Endothelial cell of umbilical vein (primary cell): ENCODE measurements around the gene ACAA2. TPM values are rescaled to one million over a fixed set of nuclear protein-coding genes. Genes with fewer than 3 reads are reported as not detected.
A peak's percentile ranks its signal among the peaks of the same experiment; 100 is the strongest.

Source experiments
- BruUV-seq: library from RNA; stranded (reverse); fragments of 400-500 nt; replicated peaks from 2 replicates; lab custom pipeline; 2021; lab: Mats Ljungman, UMichigan
- CTCF ChIA-PET: fragments of 300-600, 350-600 bp; sonication (Branson Sonifier 250); formaldehyde crosslinking; loops from one replicate; lab custom pipeline; 2021; ENCODE audit warnings: antibody characterized with exemption, inconsistent platforms; lab: Charles Lee
- POLR2A ChIA-PET: fragments of 300-600, 350-600 bp; sonication (Branson Sonifier 250); formaldehyde crosslinking; loops from one replicate; lab custom pipeline; 2021; ENCODE audit warnings: antibody characterized with exemption, inconsistent platforms; lab: Charles Lee
- DNase-seq: peaks from one replicate; pipeline ENCODE4 v3.0.0-alpha.2; 2011; ENCODE audit warnings: low read depth, low spot score
- FAIRE-seq: peaks from 2 replicates; lab custom pipeline; 2011; peaks lifted over from hg19 to GRCh38; lab: Jason Lieb, UNC
- H2AFZ ChIP-seq: 2 replicates; pipeline ENCODE4 v1.6.0; 2012; ENCODE audit warnings: low read depth, low read length, control low read depth, inconsistent platforms
- H3K27ac ChIP-seq: 2 replicates; pipeline ENCODE4 v1.5.1; 2011; ENCODE audit warnings: low read depth, mild to moderate bottlenecking, control low read depth, low read length, moderate library complexity; ENCODE audit not compliant: insufficient read depth
- H3K27me3 ChIP-seq, 2 experiments: 2 replicates each; pipeline versions ENCODE4 v1.6.0 to v1.6.1; 2011; ENCODE audit warnings: low read length in 2 of 2, mixed read lengths in 1 of 2; ENCODE audit not compliant: control insufficient read depth in 2 of 2, insufficient read depth in 2 of 2
- H3K36me3 ChIP-seq, 2 experiments: 2 replicates in 1 of 2; 3 replicates in 1 of 2; pipeline ENCODE4 v1.5.1; 2011; ENCODE audit warnings: low read length in 2 of 2, mild to moderate bottlenecking in 1 of 2, moderate library complexity in 1 of 2; ENCODE audit not compliant: control insufficient read depth in 2 of 2, insufficient read depth in 2 of 2; ENCODE audit errors: extremely low read depth in 1 of 2
- H3K4me1 ChIP-seq: 3 replicates; pipeline ENCODE4 v1.5.1; 2011; ENCODE audit warnings: mild to moderate bottlenecking, low read length; ENCODE audit not compliant: control insufficient read depth, insufficient read depth; ENCODE audit errors: extremely low read depth
- H3K4me2 ChIP-seq: 2 replicates; pipeline ENCODE4 v1.6.1; 2011; ENCODE audit warnings: low read length, control low read depth, mixed read lengths; ENCODE audit not compliant: insufficient read depth
- H3K4me3 ChIP-seq, 3 experiments: fragments of 200-600 bp in 1 of 3; sonication (generic), shearing (Covaris generic) in 1 of 3; replicated peaks in 1 of 3; 2 replicates each; pipeline ENCODE4 v1.5.1; 2011 to 2016; ENCODE audit warnings: control low read depth in 3 of 3, low read length in 3 of 3, mild to moderate bottlenecking in 2 of 3, inconsistent platforms in 1 of 3, low read depth in 1 of 3, moderate library complexity in 1 of 3; ENCODE audit not compliant: insufficient read depth in 1 of 3
- H3K79me2 ChIP-seq: 2 replicates; pipeline ENCODE4 v1.6.0; 2012; ENCODE audit warnings: low read length, inconsistent platforms; ENCODE audit not compliant: control insufficient read depth, insufficient read depth
- H3K9ac ChIP-seq: replicated peaks from 2 replicates; pipeline ENCODE3; 2011; ENCODE audit warnings: low read length, control low read depth; ENCODE audit not compliant: insufficient read depth; ENCODE audit errors: extremely low read depth
- H3K9me1 ChIP-seq: replicated peaks from 3 replicates; pipeline ENCODE4 v1.6.0; 2011; ENCODE audit warnings: mild to moderate bottlenecking, low read length; ENCODE audit not compliant: control insufficient read depth, insufficient read depth; ENCODE audit errors: extremely low read depth
- H3K9me3 ChIP-seq: replicated peaks from 2 replicates; pipeline ENCODE4 v1.5.1; 2012; ENCODE audit warnings: low read length, inconsistent platforms; ENCODE audit not compliant: control insufficient read depth, insufficient read depth
- H4K20me1 ChIP-seq: replicated peaks from 2 replicates; pipeline ENCODE3; 2011; ENCODE audit warnings: mild to moderate bottlenecking, low read length; ENCODE audit not compliant: control insufficient read depth, insufficient read depth; ENCODE audit errors: extremely low read depth
- CTCF ChIP-seq, 2 donors: IDR thresholded peaks; 1 replicate in 1 of 2; 2 replicates in 1 of 2; pipeline ENCODE4 v1.5.1; 2011; ENCODE audit warnings: low read length in 2 of 2, mild to moderate bottlenecking in 2 of 2, moderate library complexity in 2 of 2, control low read depth in 1 of 2, inconsistent platforms in 1 of 2, low read depth in 1 of 2; ENCODE audit not compliant: insufficient read depth in 1 of 2; ENCODE audit errors: extremely low read depth in 1 of 2
- EZH2 ChIP-seq: IDR thresholded peaks from 2 replicates; pipeline ENCODE4 v1.6.1; 2012; ENCODE audit warnings: borderline replicate concordance, low read depth, mild to moderate bottlenecking, moderate library complexity, low read length, inconsistent platforms; ENCODE audit not compliant: severe bottlenecking
- FOS ChIP-seq: IDR thresholded peaks from 2 replicates; pipeline ENCODE4 v1.6.1; 2011; ENCODE audit warnings: mild to moderate bottlenecking, low read length, moderate library complexity, borderline replicate concordance; ENCODE audit not compliant: insufficient read depth
- GATA2 ChIP-seq: IDR thresholded peaks from 2 replicates; pipeline ENCODE4 v1.7.0; 2011; ENCODE audit warnings: low read depth, mild to moderate bottlenecking, moderate library complexity, mixed read lengths, low read length; ENCODE audit not compliant: insufficient read length, insufficient read depth
- JUN ChIP-seq: IDR thresholded peaks from 2 replicates; pipeline ENCODE4 v1.6.1; 2011; ENCODE audit warnings: borderline replicate concordance, low read depth; ENCODE audit not compliant: insufficient read length, insufficient read depth
- MYC ChIP-seq: IDR thresholded peaks from one replicate; pipeline ENCODE4 v1.6.1; 2011; ENCODE audit warnings: mild to moderate bottlenecking, low read depth, low read length
- POLR2A ChIP-seq: IDR thresholded peaks from 2 replicates; pipeline ENCODE4 v1.6.1; 2012; ENCODE audit warnings: low read depth, mild to moderate bottlenecking, control low read depth, low read length
- POLR2AphosphoS5 ChIP-seq: IDR thresholded peaks from 2 replicates; pipeline ENCODE4 v1.6.1; 2012; ENCODE audit warnings: low read depth, mild to moderate bottlenecking, control low read depth, low read length, moderate library complexity; ENCODE audit not compliant: insufficient read depth
- dilution Hi-C: fragments of 300-500 bp; cut with MboI; formaldehyde crosslinking; loops from one replicate; pipeline ENCODE4 v1.15.0; 2019; ENCODE audit warnings: low sequenced_read_pairs; ENCODE audit not compliant: extremely low pct_ligation_motif_present
- intact Hi-C: fragments of 100-400 bp; cut with micrococcal nuclease; formaldehyde crosslinking; loops from one replicate; pipeline ENCODE4 v1.10.0; 2022
- polyA plus RNA-seq, 4 experiments: library from polyadenylated mRNA; depleted of rRNA in 3 of 4; stranded (reverse) in 3 of 4; unstranded in 1 of 4; fragments of >200 nt; gene quantifications; 2 replicates each; pipeline versions ENCODE4 v1.2.1 to v1.2.3, GENCODE V29; 2011 to 2012; ENCODE audit warnings: missing spikeins in 1 of 4
- total RNA-seq: library from RNA; stranded (reverse); gene quantifications from 2 replicates; pipeline ENCODE4 v1.2.3, GENCODE V29; 2021
- TF ChIP-seq, protein P1 (sequence below): IDR thresholded peaks from 2 replicates; pipeline ENCODE4 v1.6.1; 2011; ENCODE audit not compliant: insufficient read depth, insufficient read length

ACAA2 gene
- total and polyA plus RNA-seq, 2 donors (not counting 3 experiments of a cell fraction or from before 2014, with no cell fraction given): 18.6 to 44.9 TPM

GRCh38 chr18:49795612-49796552 lies 17.5 kb downstream of the ACAA2 start:
- DNase-seq (peak; percentile 14), FAIRE-seq (no peak)
- Histone ChIP-seq H2AFZ (no peak overlapping the region), H3K9me1 (no peaks in the 10 kb centered on the region), H3K79me2 (no peaks in the 10 kb centered on the region), H3K9me3 (no peaks in the 10 kb centered on the region), H3K27me3 (no peaks in the 10 kb centered on the region), H3K4me1 (peaks cover 4% of the 10 kb centered on the region), H3K36me3 (peaks cover 0 to 5% of the 10 kb centered on the region in 2 experiments), H3K9ac (no peak overlapping the region), H4K20me1 (no peaks in the 10 kb centered on the region), H3K4me2 (no peak overlapping the region), H3K27ac (no peak overlapping the region), H3K4me3 (no peak overlapping the region)
- dilution Hi-C loops: no loop called here
- CTCF ChIA-PET: interaction anchor here (0.9 kb wide), 1 partner anchor 285 kb away, joined by 3 read pairs; no protein-coding TSS in a partner anchor
- POLR2A ChIA-PET: interaction anchor here (0.5 kb wide), 1 partner anchor 311 kb away, joined by 3 read pairs; no protein-coding TSS in a partner anchor
- TF ChIP-seq JUN: no peak
- peak; percentile 30 for TF ChIP-seq FOS
- BruUV-seq: no TSS peak
- intact Hi-C loops: no loop called here

DNA sequence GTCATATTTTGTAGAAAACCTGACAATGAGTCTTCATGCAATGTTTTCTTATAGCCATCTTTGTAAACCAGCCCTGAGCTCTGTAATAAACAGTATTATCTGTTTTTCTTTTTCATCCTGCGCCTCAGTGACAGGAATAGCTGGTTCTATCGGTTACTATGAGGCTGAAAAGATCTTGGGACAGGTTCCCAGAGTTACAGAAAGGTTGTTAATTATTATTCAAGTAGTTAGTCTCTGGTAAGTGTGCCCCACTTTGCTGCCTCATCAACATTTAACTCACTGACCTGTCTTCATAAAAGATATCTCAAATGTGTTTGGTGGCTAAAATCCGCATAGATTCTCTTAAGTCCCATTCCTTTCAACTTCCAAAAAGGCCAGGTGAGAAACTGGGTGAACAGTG lies 18.6 kb downstream of the ACAA2 start:
- Histone ChIP-seq H3K27me3 (no peaks in the 10 kb centered on the region), H3K4me2 (no peak overlapping the region), H2AFZ (no peak overlapping the region), H3K36me3 (peaks cover 0 to 5% of the 10 kb centered on the region in 2 experiments), H3K27ac (no peak overlapping the region), H3K4me3 (no peak overlapping the region), H4K20me1 (no peaks in the 10 kb centered on the region), H3K9me3 (no peaks in the 10 kb centered on the region), H3K4me1 (peaks cover 4% of the 10 kb centered on the region), H3K79me2 (no peaks in the 10 kb centered on the region), H3K9ac (no peak overlapping the region), H3K9me1 (no peaks in the 10 kb centered on the region)
- intact Hi-C loops: no loop called here
- ChIA-PET POLR2A (no interaction called here), CTCF (interaction anchor here (1.1 to 2.6 kb wide), 3 partner anchors 10 to 284 kb away, joined by 3 to 7 read pairs (median 6); no protein-coding TSS in a partner anchor)
- no TSS peak for BruUV-seq
- no peak for DNase-seq
- TF ChIP-seq CTCF (IDR thresholded peaks at IDR 0.05; ENCODE audit: extremely low read depth in 1 of 2, insufficient read depth in 1 of 2, low read depth in 1 of 2, low read length in 2 of 2): no peak
- TF ChIP-seq JUN: no peak
- no peak for TF ChIP-seq GATA2
- no peak for TF ChIP-seq POLR2A
- TF ChIP-seq MYC: no peak
- TF ChIP-seq, protein P1, sequence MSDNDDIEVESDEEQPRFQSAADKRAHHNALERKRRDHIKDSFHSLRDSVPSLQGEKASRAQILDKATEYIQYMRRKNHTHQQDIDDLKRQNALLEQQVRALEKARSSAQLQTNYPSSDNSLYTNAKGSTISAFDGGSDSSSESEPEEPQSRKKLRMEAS: no peak
- TF ChIP-seq FOS: no peak
- TF ChIP-seq EZH2: no peak
- TF ChIP-seq POLR2AphosphoS5: no peak
- no peak for FAIRE-seq
- dilution Hi-C loops: no loop called here
